AG04449 (cell line): ENCODE results near the gene RSPRY1.

Source experiments
- CTCF ChIA-PET: fragments of 350-600 bp; formaldehyde crosslinking; extraction: SDS; loops from one replicate; lab custom pipeline; 2021; ENCODE audit warnings: antibody characterized with exemption; lab: Yijun Ruan, JAX
- POLR2A ChIA-PET: fragments of 400-600, 350-600 bp; formaldehyde crosslinking; extraction: SDS; loops from one replicate; lab custom pipeline; 2020; ENCODE audit warnings: antibody characterized with exemption, inconsistent platforms; lab: Yijun Ruan, JAX
- DNase-seq: peaks from one replicate; pipeline ENCODE4 v3.0.0-alpha.2; 2010; ENCODE audit warnings: low read depth, low spot score
- H3K4me3 ChIP-seq: 2 replicates; pipeline ENCODE4 v1.5.1; 2011; ENCODE audit warnings: low read depth, mild to moderate bottlenecking, control low read depth, low read length
- CTCF ChIP-seq: IDR thresholded peaks from one replicate; pipeline ENCODE4 v1.5.1; 2011; ENCODE audit warnings: mild to moderate bottlenecking, moderate library complexity, low read length, control low read depth, inconsistent platforms; ENCODE audit not compliant: insufficient read depth; ENCODE audit errors: missing control alignments

The RSPRY1 gene

GRCh38 chr16:57151369-57151768, 34.8 kb upstream of the RSPRY1 start:
- ChIA-PET CTCF (interaction anchor here (1.0 to 2.8 kb wide), 11 partner anchors 8 to 284 kb away, joined by 3 to 18 read pairs (median 4); partner anchors contain the start of gene CPNE2), POLR2A (no interaction called here)
- DNase-seq: no peak

GRCh38 chr16:57152096-57153093, 33.7 kb upstream of the RSPRY1 start:
- ChIA-PET POLR2A (no interaction called here), CTCF (interaction anchor here (0.8 to 2.8 kb wide), 12 partner anchors 9 to 285 kb away, joined by 3 to 18 read pairs (median 4); partner anchors contain the start of gene CPNE2)
- TF ChIP-seq CTCF: no peak
- no peak overlapping the region for H3K4me3 ChIP-seq
- no peak for DNase-seq

More at GRCh38 chr16:57151369-57151768, 34.8 kb upstream of the RSPRY1 start:
- no peak overlapping the region for H3K4me3 ChIP-seq
- TF ChIP-seq CTCF: no peak

GRCh38 chr16:57153841-57154240, 32.3 kb upstream of the RSPRY1 start:
- DNase-seq: no peak
- POLR2A ChIA-PET: no interaction called here
- CTCF ChIA-PET: interaction anchor here (1.5 to 2.8 kb wide), 2 partner anchors 62 to 69 kb away, joined by 3 to 18 read pairs; partner anchors contain the start of gene CPNE2
- no peak for TF ChIP-seq CTCF
- H3K4me3 ChIP-seq: no peak overlapping the region

GRCh38 chr16:57155702-57156350, 30.3 kb upstream of the RSPRY1 start:
- TF ChIP-seq CTCF: no peak
- H3K4me3 ChIP-seq: no peak overlapping the region
- no peak for DNase-seq
- CTCF ChIA-PET: interaction anchor here (1.1 to 2.4 kb wide), 3 partner anchors 11 to 72 kb away, joined by 3 to 10 read pairs (median 4); no protein-coding TSS in a partner anchor
- POLR2A ChIA-PET: no interaction called here

- DNase-seq: no peak
- no peak for TF ChIP-seq CTCF
- POLR2A ChIA-PET: no interaction called here
- CTCF ChIA-PET: interaction anchor here (1.1 to 2.4 kb wide), 3 partner anchors 12 to 72 kb away, joined by 3 to 10 read pairs (median 4); no protein-coding TSS in a partner anchor
- no peak overlapping the region for H3K4me3 ChIP-seq
Measured at GRCh38 chr16:57156351-57156703, 29.8 kb upstream of the RSPRY1 start.
